ENCODE data around the gene GAPDH.

- no peak for TF ChIP-seq CTCF (IDR thresholded peaks at IDR 0.05)
- no peak for TF ChIP-seq POLR2A (IDR thresholded peaks at IDR 0.05)
Measured at GRCh38 chr12:6524648-6525047, 9.7 kb upstream of the GAPDH start.

Measured in Peyer's patch (tissue), 4 donors.